Lower leg skin (tissue), 3 donors: ENCODE results near the gene TMEM144.
"Not testable (repeated sequence)": the region's sequence is repeated elsewhere in the genome, so short reads cannot be mapped to it uniquely, and the experiment has no call there.

Experiments
- CTCF ChIP-seq, 3 donors: fragments of 450-650 bp; IDR thresholded peaks; one replicate each; pipeline ENCODE4 v1.5.1; 2016; ENCODE audit warnings: antibody characterized with exemption in 3 of 3, mild to moderate bottlenecking in 3 of 3, moderate library complexity in 2 of 3
- POLR2A ChIP-seq, 2 donors: fragments of 450-650 bp; IDR thresholded peaks; one replicate each; pipeline ENCODE4 v1.6.1; 2016 to 2017; ENCODE audit warnings: antibody characterized with exemption in 2 of 2, mild to moderate bottlenecking in 1 of 2, moderate library complexity in 1 of 2

- TF ChIP-seq CTCF, POLR2A (IDR thresholded peaks at IDR 0.05): not testable (repeated sequence)
Measured at GRCh38 chr4:158228399-158228798, 18.1 kb downstream of the TMEM144 start.
